ENCODE measurements around the gene HOXD8. TPM values are rescaled to one million over a fixed set of nuclear protein-coding genes. Genes with fewer than 3 reads are reported as not detected.

Gene HOXD8
- total and polyA plus RNA-seq, 2 of the 8 experiments (the other 6 are each of a cell fraction or from before 2014, with no cell fraction given): not detected

GRCh38 chr2:176106581-176107539 is 22.6 kb upstream of the HOXD8 start, which contains the start of gene HOXD11 (continued):
- peak; percentile 84 for TF ChIP-seq ASH2L (IDR thresholded peaks at IDR 0.05; ENCODE audit: low read length)
- no peak; a peak in 1 of 4 replicates for TF ChIP-seq HDAC2 (IDR thresholded peaks at IDR 0.05; ENCODE audit: borderline replicate concordance in 1 of 2, low read depth in 2 of 2, low read length in 2 of 2)
- TF ChIP-seq RFX5 (IDR thresholded peaks at IDR 0.05; ENCODE audit: borderline replicate concordance, low read depth, low read length): no peak
- peak; percentile 55; the same call in 1 of the 2 replicates for TF ChIP-seq USF2 (IDR thresholded peaks at IDR 0.05; ENCODE audit: low read length)
